ENCODE data around the gene TMEM260. TPM values are rescaled to one million over a fixed set of nuclear protein-coding genes. Genes with fewer than 3 reads are reported as not detected.

The TMEM260 gene
- 10 to 100 TPM; 16.7 to 21.3 (median 20.5) TPM for total RNA-seq
- 43.5 TPM for total RNA-seq (2013)

DNA sequence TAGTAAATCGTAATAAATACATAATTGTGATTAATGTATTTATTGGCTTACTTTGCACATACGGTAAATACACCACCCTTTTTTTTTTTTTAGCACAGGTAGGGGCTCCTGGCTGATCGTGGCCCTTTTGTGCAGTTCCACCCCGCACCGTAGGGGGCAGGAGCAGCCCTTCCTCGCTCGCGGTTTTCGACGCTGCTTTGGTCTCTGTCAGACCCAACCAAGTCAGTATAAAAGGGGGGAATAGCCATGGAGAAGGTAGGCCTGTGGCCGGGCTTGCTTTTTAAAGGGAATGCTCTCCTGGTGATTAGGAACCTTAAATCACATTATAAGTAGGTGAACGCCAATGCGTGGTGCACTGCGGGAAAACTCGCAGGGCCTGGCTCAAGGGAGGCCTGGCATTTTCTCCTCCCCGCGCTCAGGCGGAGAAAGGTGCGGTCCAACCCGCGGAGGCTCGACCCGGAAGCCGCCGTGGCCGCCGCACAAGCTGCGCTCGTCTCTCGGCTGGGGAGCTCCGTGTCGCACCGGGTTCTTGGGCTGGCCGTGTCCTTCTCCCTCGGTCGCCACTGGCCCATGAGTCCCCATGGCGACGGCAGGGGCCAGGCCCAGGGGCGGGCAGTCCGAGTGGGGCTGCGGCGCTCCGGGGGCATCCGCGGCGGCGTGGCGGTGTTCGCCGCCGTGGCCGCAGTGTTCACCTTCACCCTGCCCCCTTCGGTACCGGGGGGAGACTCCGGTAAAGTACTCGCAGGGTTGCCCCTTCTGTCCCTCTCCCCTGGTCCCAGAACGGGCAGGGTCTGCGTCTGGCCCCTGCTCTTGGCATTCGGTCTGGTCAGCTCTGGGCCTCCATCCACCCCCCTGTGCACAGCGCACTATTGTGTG lies at the start of gene TMEM260:
Gene TMEM260 (plus strand): TSS at position 454 of the 876 bp plus-strand sequence. CDS start 117 bp downstream, at position 571.
- Mint-ChIP-seq H3K27ac (peak within 1 kb of the TSS; percentile 82 to 92), H3K27me3 (ENCODE audit: low read depth in 2 of 2) (no peaks in the 10 kb centered on the region), H3K36me3 (no peaks in the 10 kb centered on the region), H3K4me3 (peak within 1 kb of the TSS; percentile 92), H3K4me1 (peaks cover 36 to 39% of the 10 kb centered on the region in 2 donors), H3K9me3 (no peaks in the 10 kb centered on the region)
- ATAC-seq, result peak; percentile 91 to 96 (median 92)
- peaks cover 6% of the 10 kb centered on the region for H3K4me1 ChIP-seq (ENCODE audit: control insufficient read depth, insufficient read depth, low read length)
- H3K36me3 ChIP-seq (ENCODE audit: control insufficient read depth, insufficient read depth, low read length), result no peaks in the 10 kb centered on the region
- peak; percentile 96 for TF ChIP-seq CTCF (IDR thresholded peaks at IDR 0.05)
- WGBS (ENCODE audit: insufficient coverage), result under 1% methylated on average over 59 of the region's 60 CpGs
- peak; percentile 88 to 96 for DNase-seq
- H3K27ac ChIP-seq (ENCODE audit: low read length), result peak within 1 kb of the TSS; percentile 76
- intact Hi-C loops (cut with micrococcal nuclease), result loop anchor here (1.0 to 5.0 kb wide), 2 partner anchors 688 to 811 kb away; partner anchors contain the start of genes AP5M1, EXOC5 and NAA30
- H3K27me3 ChIP-seq (ENCODE audit: control insufficient read depth, insufficient read depth, low read length), result no peaks in the 10 kb centered on the region
- no peaks in the 10 kb centered on the region for H3K9me3 ChIP-seq (ENCODE audit: control insufficient read depth, insufficient read depth, low read length)
- peak within 1 kb of the TSS; percentile 94 for H3K4me3 ChIP-seq (ENCODE audit: low read length)

DNA sequence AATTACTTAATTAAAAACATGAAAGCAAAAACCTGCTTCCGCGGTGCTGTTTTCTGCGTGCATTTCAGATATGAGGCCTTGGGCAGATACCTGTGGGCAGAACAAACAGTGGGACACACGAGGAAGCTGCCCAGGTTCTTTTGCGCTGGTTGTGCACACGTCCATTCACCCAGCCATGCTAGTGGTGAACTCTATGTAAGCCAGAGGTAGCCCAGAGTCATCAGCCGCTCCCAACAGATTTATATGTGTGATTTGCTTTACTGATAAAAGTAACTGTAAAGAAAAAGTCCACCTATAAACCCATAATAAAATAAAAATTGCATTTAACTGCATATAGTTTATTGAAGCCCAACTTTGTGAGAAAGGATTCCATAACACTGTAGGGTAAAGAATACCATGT lies 47.1 kb upstream of the TMEM260 start:
- peaks cover 4 to 15% of the 10 kb centered on the region in 2 donors for H3K27me3 Mint-ChIP-seq (ENCODE audit: low read depth in 2 of 2)
- 91% methylated on average over 6 of the region's 7 CpGs for WGBS (ENCODE audit: insufficient coverage)

GRCh38 chr14:56534656-56535055 lies 44.9 kb upstream of the TMEM260 start:
- no peak for ATAC-seq
- H3K9me3 ChIP-seq (ENCODE audit: control insufficient read depth, insufficient read depth, low read length), result no peaks in the 10 kb centered on the region
- 94% methylated on average over 10 of the region's 10 CpGs for WGBS (ENCODE audit: insufficient coverage)
- H3K4me1 ChIP-seq (ENCODE audit: control insufficient read depth, insufficient read depth, low read length), result no peaks in the 10 kb centered on the region
- H3K4me3 ChIP-seq (ENCODE audit: low read length), result no peak overlapping the region
- DNase-seq, result no peak
- intact Hi-C loops (cut with micrococcal nuclease), result no loop called here
- no peaks in the 10 kb centered on the region for H3K9me3 Mint-ChIP-seq
- no peaks in the 10 kb centered on the region for H3K36me3 Mint-ChIP-seq
- peaks cover 9 to 29% of the 10 kb centered on the region in 2 donors for H3K27me3 Mint-ChIP-seq (ENCODE audit: low read depth in 2 of 2)
- no peak overlapping the region for H3K27ac Mint-ChIP-seq
- no peaks in the 10 kb centered on the region for H3K36me3 ChIP-seq (ENCODE audit: control insufficient read depth, insufficient read depth, low read length)
- H3K27me3 ChIP-seq (ENCODE audit: control insufficient read depth, insufficient read depth, low read length), result no peaks in the 10 kb centered on the region
- no peak overlapping the region for H3K4me3 Mint-ChIP-seq
- H3K27ac ChIP-seq (ENCODE audit: low read length), result no peak overlapping the region
- no peak for TF ChIP-seq CTCF (IDR thresholded peaks at IDR 0.05)
- H3K4me1 Mint-ChIP-seq, result no peaks in the 10 kb centered on the region

More for the DNA sequence above, 47.1 kb upstream of the TMEM260 start:
- DNase-seq (no peak), ATAC-seq (no peak)
- H3K27ac ChIP-seq (ENCODE audit: low read length), result no peak overlapping the region
- Mint-ChIP-seq H3K4me1 (no peaks in the 10 kb centered on the region), H3K9me3 (no peaks in the 10 kb centered on the region), H3K36me3 (no peaks in the 10 kb centered on the region), H3K4me3 (no peak overlapping the region), H3K27ac (no peak overlapping the region)
- H3K27me3 ChIP-seq (ENCODE audit: control insufficient read depth, insufficient read depth, low read length), result no peaks in the 10 kb centered on the region
- H3K4me3 ChIP-seq (ENCODE audit: low read length), result no peak overlapping the region
- H3K9me3 ChIP-seq (ENCODE audit: control insufficient read depth, insufficient read depth, low read length), result no peaks in the 10 kb centered on the region
- no peaks in the 10 kb centered on the region for H3K36me3 ChIP-seq (ENCODE audit: control insufficient read depth, insufficient read depth, low read length)
- H3K4me1 ChIP-seq (ENCODE audit: control insufficient read depth, insufficient read depth, low read length), result no peaks in the 10 kb centered on the region
- TF ChIP-seq CTCF (IDR thresholded peaks at IDR 0.05), result no peak
- intact Hi-C loops (cut with micrococcal nuclease), result no loop called here
